Pancreas (tissue), 10 donors: ENCODE measurements around the gene CD53. TPM values are rescaled to one million over a fixed set of nuclear protein-coding genes. Genes with fewer than 3 reads are reported as not detected.

ENCODE experiments used
- ATAC-seq, 4 donors: fragments of 200-7000 bp; cut with Tn5 transposase; one replicate each; pipeline versions ENCODE4 v1.8.0 to v1.9.1; 2020; ENCODE audit warnings: mild to moderate bottlenecking in 4 of 4, moderate library complexity in 4 of 4
- DNase-seq, 6 donors: peaks; one replicate each; pipeline ENCODE4 v3.0.0-alpha.2; 2020
- FAIRE-seq: peaks from 2 replicates; lab custom pipeline; 2012; peaks lifted over from hg19 to GRCh38; lab: Jason Lieb, UNC
- H3K27ac ChIP-seq, 4 donors: fragments of 200-600 bp; sonication (generic); 1 replicate in 3 of 4; 2 replicates in 1 of 4; pipeline versions ENCODE4 v1.5.0 to v1.8.0; 2020
- H3K27me3 ChIP-seq, 4 donors: fragments of 200-600 bp; one replicate each; pipeline ENCODE4 v1.8.0; 2021
- H3K36me3 ChIP-seq, 3 donors: fragments of 200-600 bp; sonication (generic) in 1 of 3; one replicate each; pipeline versions ENCODE4 v1.5.0 to v1.8.0; 2020 to 2021
- H3K4me1 ChIP-seq, 3 donors: fragments of 200-600 bp; one replicate each; pipeline ENCODE4 v1.8.0; 2021
- H3K4me3 ChIP-seq, 4 donors: fragments of 200-600 bp; sonication (generic) in 2 of 4; one replicate each; pipeline versions ENCODE4 v1.5.0 to v1.8.0; 2020 to 2021
- H3K9me3 ChIP-seq, 4 donors: fragments of 200-600 bp; one replicate each; pipeline ENCODE4 v1.8.0; 2021
- WGBS, 2 donors: extraction: QIAGEN DNeasy Blood & Tissue Kit; methylation state at CpG; one replicate each; pipeline ENCODE4 v1.1.7; 2013; 5-methylcytosine and 5-hydroxymethylcytosine counted together
- intact Hi-C, 3 donors: fragments of 100-400 bp; cut with DNase I; formaldehyde crosslinking; loops; one replicate each; pipeline versions ENCODE4 v1.11.1 to v1.14.2; 2022
- polyA plus RNA-seq, 2 donors: library from polyadenylated mRNA; stranded (reverse); fragments of 200-250 nt; gene quantifications; one replicate each; pipeline ENCODE4 v1.2.3, GENCODE V29; 2013
- total RNA-seq, 6 donors: library from RNA; stranded (reverse); fragmentation: NEBNext Ultra II Directional in 4 of 6; extraction: Animal tissue kit (Norgen Biotek cat#: 25700) in 4 of 6; gene quantifications; one replicate each; pipeline versions ENCODE4 v1.2.1 to v1.2.4, GENCODE V29; 2021 to 2023
- TF ChIP-seq, protein P1 (sequence below), 4 donors: fragments of 200-600 bp; sonication (generic) in 3 of 4; IDR thresholded peaks; one replicate each; pipeline versions ENCODE4 v1.5.0 to v1.8.0; 2021; ENCODE audit warnings: antibody characterized with exemption in 4 of 4
- donor health status: healthy with polysubstance abuse.
- donor health status: DM: no; HTN: no; CAD: no; lungs with moderate emphysema.
- donor health status: DM: no; HTN: no; CAD: no.
- donor health status: control.
- donor health status: control.
- donor health status: Bipolar disorder and iron deficiency.
- donor health status: DM: yes; HTN: yes; CAD: no.
- donor health status: DM: no; HTN: no; CAD: no.
- donor health status: DM: no; HTN: no; CAD: no.
- donor health status: DM: yes; HTN: yes; CAD: no.

The CD53 gene
- total and polyA plus RNA-seq, 8 donors: 1.6 to 34.2 (median 3.7) TPM

DNA sequence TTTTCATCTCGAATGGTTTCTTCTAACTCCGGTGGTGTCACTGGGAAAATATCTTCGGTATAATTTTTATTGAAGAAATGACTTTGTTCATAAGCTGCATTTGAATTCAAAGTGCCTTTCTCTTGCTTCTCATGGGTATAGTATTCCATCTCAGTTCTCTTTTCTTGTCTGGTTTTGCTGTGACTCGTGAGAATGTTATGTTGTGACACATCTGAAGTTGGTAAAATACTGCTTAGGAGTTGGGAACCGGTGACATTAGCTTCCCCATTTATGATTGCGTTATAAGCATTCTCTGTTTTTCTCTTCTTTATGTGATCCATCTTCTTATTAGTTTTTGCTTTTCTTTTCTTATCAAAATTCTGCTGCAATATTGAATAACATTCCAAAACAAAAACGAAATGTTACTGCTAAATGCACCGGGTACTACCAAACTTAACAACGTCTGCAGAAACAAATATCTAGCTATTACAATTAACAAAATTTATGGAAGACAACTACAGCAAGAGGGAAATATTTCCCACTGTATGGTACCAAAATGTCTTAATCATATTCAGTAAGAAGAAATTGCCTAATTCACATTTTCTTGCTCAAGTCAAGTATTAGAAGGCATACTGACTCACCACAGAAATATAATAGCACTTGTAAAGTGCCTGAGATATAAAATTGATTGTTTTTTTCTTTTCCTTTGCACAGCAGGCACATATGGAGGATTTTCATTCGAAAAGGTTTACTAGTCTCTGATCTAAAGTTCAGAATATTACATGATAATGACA is 75.3 kb downstream of the CD53 start:
- WGBS, 2 donors: 97 to 99% methylated on average over 10 of the region's 10 CpGs
- intact Hi-C loops: no loop called here
- no peak for DNase-seq
- TF ChIP-seq, protein P1, sequence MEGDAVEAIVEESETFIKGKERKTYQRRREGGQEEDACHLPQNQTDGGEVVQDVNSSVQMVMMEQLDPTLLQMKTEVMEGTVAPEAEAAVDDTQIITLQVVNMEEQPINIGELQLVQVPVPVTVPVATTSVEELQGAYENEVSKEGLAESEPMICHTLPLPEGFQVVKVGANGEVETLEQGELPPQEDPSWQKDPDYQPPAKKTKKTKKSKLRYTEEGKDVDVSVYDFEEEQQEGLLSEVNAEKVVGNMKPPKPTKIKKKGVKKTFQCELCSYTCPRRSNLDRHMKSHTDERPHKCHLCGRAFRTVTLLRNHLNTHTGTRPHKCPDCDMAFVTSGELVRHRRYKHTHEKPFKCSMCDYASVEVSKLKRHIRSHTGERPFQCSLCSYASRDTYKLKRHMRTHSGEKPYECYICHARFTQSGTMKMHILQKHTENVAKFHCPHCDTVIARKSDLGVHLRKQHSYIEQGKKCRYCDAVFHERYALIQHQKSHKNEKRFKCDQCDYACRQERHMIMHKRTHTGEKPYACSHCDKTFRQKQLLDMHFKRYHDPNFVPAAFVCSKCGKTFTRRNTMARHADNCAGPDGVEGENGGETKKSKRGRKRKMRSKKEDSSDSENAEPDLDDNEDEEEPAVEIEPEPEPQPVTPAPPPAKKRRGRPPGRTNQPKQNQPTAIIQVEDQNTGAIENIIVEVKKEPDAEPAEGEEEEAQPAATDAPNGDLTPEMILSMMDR (IDR thresholded peaks at IDR 0.05): no peak
- ATAC-seq: no peak
- no peak overlapping the region for H3K27ac ChIP-seq
- H3K27me3 ChIP-seq: no peaks in the 10 kb centered on the region
- peaks cover 0 to 11% (median 0%) of the 10 kb centered on the region in 3 donors for H3K36me3 ChIP-seq
- FAIRE-seq: no peak
- no peaks in the 10 kb centered on the region for H3K4me1 ChIP-seq
- H3K4me3 ChIP-seq: no peak overlapping the region
- no peaks in the 10 kb centered on the region for H3K9me3 ChIP-seq

Other genes with a start within 250 kb of the CD53 start
- 1 to 10 TPM in 1 of 6 donors, under 1 TPM in 5; 0.37 to 1.2 (median 0.58) TPM for gene KCNA3, start 198.2 kb upstream of the CD53 start, total RNA-seq
- gene KCNA3, start 198.2 kb upstream of the CD53 start, polyA plus RNA-seq: under 1 TPM; 0.08 to 0.70 TPM
- gene LRIF1, start 90.8 kb downstream of the CD53 start, total RNA-seq: 1 to 10 TPM; 1.9 to 4.4 (median 3.0) TPM
- 1 to 10 TPM; 3.0 to 5.4 TPM for gene LRIF1, start 90.8 kb downstream of the CD53 start, polyA plus RNA-seq